ENCODE measurements around the gene RBM25. TPM values are rescaled to one million over a fixed set of nuclear protein-coding genes. Genes with fewer than 3 reads are reported as not detected.

Gene RBM25
- total RNA-seq, 2 experiments from 2014 or later: 157 to 161 TPM

DNA sequence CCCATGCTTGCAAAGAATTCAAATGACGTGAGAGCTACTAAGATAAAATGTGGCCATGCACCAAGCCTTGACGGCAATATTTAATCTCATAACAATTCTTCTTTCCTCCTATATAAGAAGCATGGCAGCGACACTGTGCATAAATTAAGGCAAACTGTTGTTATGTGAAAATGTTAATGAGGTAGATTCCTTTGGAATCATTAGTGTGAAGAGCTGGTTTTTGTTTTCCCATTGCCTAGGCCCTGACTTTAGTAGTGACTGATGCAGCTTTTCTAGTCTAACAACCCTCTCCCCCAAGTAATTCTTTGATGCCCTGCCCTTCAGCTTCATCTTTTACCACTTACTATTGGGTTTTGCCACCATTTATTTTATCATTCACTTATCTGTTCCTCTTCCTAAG lies 67.4 kb downstream of the RBM25 start:
- ChIA-PET POLR2A (interaction anchor here (1.7 to 1.8 kb wide), 2 partner anchors 10 to 67 kb away, joined by 6 to 8 read pairs; partner anchors contain the start of gene RBM25), CTCF (interaction anchor here (0.8 kb wide), 1 partner anchor 37 kb away, joined by 3 read pairs; no protein-coding TSS in a partner anchor)
- no peak for ATAC-seq (ENCODE audit: poor library complexity)
- Histone ChIP-seq H3K4me3 (ENCODE audit: low read length) (no peak overlapping the region), H3K27me3 (ENCODE audit: control insufficient read depth in 1 of 2, insufficient read depth in 2 of 2, low read length in 2 of 2) (no peaks in the 10 kb centered on the region), H3K27ac (ENCODE audit: low read depth in 1 of 2, low read length in 2 of 2) (no peak overlapping the region), H3K4me1 (ENCODE audit: insufficient read depth, low read length) (no peaks in the 10 kb centered on the region), H3K36me3 (ENCODE audit: insufficient read depth, low read length) (peaks cover 27% of the 10 kb centered on the region), H3K9me3 (ENCODE audit: control insufficient read depth in 1 of 2, insufficient read depth in 1 of 2, low read length in 2 of 2) (no peaks in the 10 kb centered on the region)
- Mint-ChIP-seq H3K9me3 (no peaks in the 10 kb centered on the region), H3K27ac (no peak overlapping the region), H3K4me3 (no peak overlapping the region), H3K4me1 (ENCODE audit: low read depth) (peaks cover 7% of the 10 kb centered on the region), H3K36me3 (ENCODE audit: low read depth) (peaks cover 61% of the 10 kb centered on the region), H3K27me3 (no peaks in the 10 kb centered on the region)
- intact Hi-C loops (cut with DNase I, micrococcal nuclease): no loop called here
- no peak for DNase-seq
- TF ChIP-seq CTCF (IDR thresholded peaks at IDR 0.05): no peak

DNA sequence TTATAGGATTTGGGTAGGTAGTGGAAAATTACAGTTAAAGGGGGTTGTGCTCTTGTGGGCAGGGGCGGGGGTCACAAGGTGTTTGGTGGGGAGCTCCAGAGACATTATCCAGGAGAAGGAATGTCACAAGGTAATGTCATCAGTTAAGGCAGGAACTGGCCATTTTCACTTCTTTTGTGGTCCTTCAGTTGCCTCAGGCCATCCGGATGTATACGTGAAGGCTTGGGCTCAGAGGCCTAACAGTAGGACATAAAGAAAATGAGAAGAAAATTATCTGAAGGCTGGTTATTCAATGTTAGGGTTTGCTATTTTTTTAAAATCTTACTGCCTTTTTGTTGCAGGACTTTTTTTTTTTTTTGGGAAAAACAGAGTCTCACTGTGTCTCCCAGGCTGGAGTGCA lies 75.5 kb downstream of the RBM25 start:
- Histone ChIP-seq H3K4me3 (ENCODE audit: low read length) (no peak overlapping the region), H3K27me3 (ENCODE audit: control insufficient read depth in 1 of 2, insufficient read depth in 2 of 2, low read length in 2 of 2) (no peaks in the 10 kb centered on the region), H3K27ac (ENCODE audit: low read depth in 1 of 2, low read length in 2 of 2) (no peak overlapping the region), H3K9me3 (ENCODE audit: control insufficient read depth in 1 of 2, insufficient read depth in 1 of 2, low read length in 2 of 2) (peaks cover 0 to 8% of the 10 kb centered on the region in 2 experiments), H3K36me3 (ENCODE audit: insufficient read depth, low read length) (no peaks in the 10 kb centered on the region), H3K4me1 (ENCODE audit: insufficient read depth, low read length) (peaks cover 19% of the 10 kb centered on the region)
- H3K4me1 Mint-ChIP-seq (ENCODE audit: low read depth): peaks cover 21% of the 10 kb centered on the region
- DNase-seq: no peak
- POLR2A ChIA-PET: no interaction called here
- no peak for TF ChIP-seq CTCF (IDR thresholded peaks at IDR 0.05)
- peaks cover 12% of the 10 kb centered on the region for H3K9me3 Mint-ChIP-seq
- H3K36me3 Mint-ChIP-seq (ENCODE audit: low read depth): peaks cover 17% of the 10 kb centered on the region
- ATAC-seq (ENCODE audit: poor library complexity): no peak
- no peak overlapping the region for H3K4me3 Mint-ChIP-seq
- CTCF ChIA-PET: no interaction called here
- H3K27ac Mint-ChIP-seq: no peak overlapping the region
- intact Hi-C loops (cut with DNase I, micrococcal nuclease): no loop called here
- no peaks in the 10 kb centered on the region for H3K27me3 Mint-ChIP-seq

GRCh38 chr14:73136085-73136386 lies 77.7 kb downstream of the RBM25 start:
- no peaks in the 10 kb centered on the region for H3K27me3 Mint-ChIP-seq
- H3K36me3 Mint-ChIP-seq (ENCODE audit: low read depth): peaks cover 17% of the 10 kb centered on the region
- ATAC-seq (ENCODE audit: poor library complexity): no peak
- CTCF ChIA-PET: interaction anchor here (0.9 to 1.0 kb wide), 2 partner anchors 72 to 110 kb away, joined by 3 to 4 read pairs; no protein-coding TSS in a partner anchor
- H3K9me3 ChIP-seq (ENCODE audit: control insufficient read depth in 1 of 2, insufficient read depth in 1 of 2, low read length in 2 of 2): peaks cover 0 to 8% of the 10 kb centered on the region in 2 experiments
- H3K4me3 Mint-ChIP-seq: peak overlapping the region; percentile 98
- no peak for DNase-seq
- H3K36me3 ChIP-seq (ENCODE audit: insufficient read depth, low read length): no peaks in the 10 kb centered on the region
- peaks cover 22% of the 10 kb centered on the region for H3K4me1 ChIP-seq (ENCODE audit: insufficient read depth, low read length)
- no peaks in the 10 kb centered on the region for H3K27me3 ChIP-seq (ENCODE audit: control insufficient read depth in 1 of 2, insufficient read depth in 2 of 2, low read length in 2 of 2)
- POLR2A ChIA-PET: interaction anchor here (0.6 to 3.3 kb wide), 22 partner anchors 8 to 1627 kb away, joined by 3 to 84 read pairs (median 6); partner anchors contain the start of genes ACOT2, ACOT4, COQ6 and DCAF4
- peaks cover 28% of the 10 kb centered on the region for H3K4me1 Mint-ChIP-seq (ENCODE audit: low read depth)
- intact Hi-C loops (cut with DNase I, micrococcal nuclease): loop anchor here (1.0 to 2.0 kb wide), 4 partner anchors 77 to 209 kb away; partner anchors contain the start of genes RBM25 (in 2 of the 2), DCAF4 (in 1 of the 2) and ZFYVE1 (in 1 of the 2)
- peak overlapping the region; percentile 98 for H3K4me3 ChIP-seq (ENCODE audit: low read length)
- peak overlapping the region; percentile 92 for H3K27ac ChIP-seq (ENCODE audit: low read depth in 1 of 2, low read length in 2 of 2)
- peak overlapping the region; percentile 99 for H3K27ac Mint-ChIP-seq
- no peak for TF ChIP-seq CTCF (IDR thresholded peaks at IDR 0.05)
- peaks cover 12% of the 10 kb centered on the region for H3K9me3 Mint-ChIP-seq

All from CD4-positive, alpha-beta T cell (primary cell).